Lower leg skin (tissue), 3 donors: ENCODE measurements around the gene FRMD1.

Experiments
- CTCF ChIP-seq, 3 donors: fragments of 450-650 bp; IDR thresholded peaks; one replicate each; pipeline ENCODE4 v1.5.1; 2016; ENCODE audit warnings: antibody characterized with exemption in 3 of 3, mild to moderate bottlenecking in 3 of 3, moderate library complexity in 2 of 3
- POLR2A ChIP-seq, 2 donors: fragments of 450-650 bp; IDR thresholded peaks; one replicate each; pipeline ENCODE4 v1.6.1; 2016 to 2017; ENCODE audit warnings: antibody characterized with exemption in 2 of 2, mild to moderate bottlenecking in 1 of 2, moderate library complexity in 1 of 2

- no peak for TF ChIP-seq POLR2A (IDR thresholded peaks at IDR 0.05)
- no peak for TF ChIP-seq CTCF (IDR thresholded peaks at IDR 0.05)
Measured at GRCh38 chr6:168045706-168046620, 33.0 kb downstream of the FRMD1 start.
